Upper lobe of left lung (tissue), 6 donors: ENCODE results near the gene ZNF57. TPM values are rescaled to one million over a fixed set of nuclear protein-coding genes. Genes with fewer than 3 reads are reported as not detected.
"Not testable (repeated sequence)": the region's sequence is repeated elsewhere in the genome, so short reads cannot be mapped to it uniquely, and the experiment has no call there.

Experiments
- ATAC-seq, 2 donors: fragments of 200-7000 bp; cut with Tn5 transposase; one replicate each; pipeline ENCODE4 v1.9.1; 2022; ENCODE audit warnings: mild to moderate bottlenecking in 2 of 2, moderate library complexity in 2 of 2; ENCODE audit not compliant: low FRiP score in 2 of 2
- DNase-seq, 2 donors: peaks; one replicate each; pipeline ENCODE4 v3.0.0-alpha.2; 2019 to 2020
- H3K27ac ChIP-seq, 4 donors: fragments of 200-600 bp; sonication (generic); one replicate each; pipeline ENCODE4 v1.5.1; 2016 to 2019
- H3K27me3 ChIP-seq, 4 donors: fragments of 200-600 bp; sonication (generic); one replicate each; pipeline ENCODE4 v1.5.1; 2017 to 2019
- H3K36me3 ChIP-seq, 4 donors: fragments of 200-600 bp; sonication (generic); one replicate each; pipeline ENCODE4 v1.5.1; 2016 to 2019
- H3K4me1 ChIP-seq, 4 donors: fragments of 200-600 bp; sonication (generic); one replicate each; pipeline ENCODE4 v1.5.1; 2018 to 2019
- H3K4me3 ChIP-seq, 4 donors: fragments of 200-600 bp; sonication (generic); one replicate each; pipeline ENCODE4 v1.5.1; 2017 to 2019; ENCODE audit warnings: mild to moderate bottlenecking in 2 of 4, moderate library complexity in 1 of 4
- H3K9me3 ChIP-seq, 4 donors: fragments of 200-600 bp; sonication (generic); one replicate each; pipeline ENCODE4 v1.5.1; 2018 to 2019
- EP300 ChIP-seq, 4 donors: sonication (generic); formaldehyde crosslinking; IDR thresholded peaks; one replicate each; pipeline ENCODE4 v1.5.1; 2017; ENCODE audit warnings: antibody characterized with exemption in 4 of 4, control low read depth in 2 of 4
- POLR2A ChIP-seq, 4 donors: fragments of 450-650 bp; IDR thresholded peaks; one replicate each; pipeline ENCODE4 v1.5.1; 2016 to 2017; ENCODE audit warnings: antibody characterized with exemption in 4 of 4, mild to moderate bottlenecking in 2 of 4
- POLR2AphosphoS5 ChIP-seq, 2 donors: sonication (generic); formaldehyde crosslinking; IDR thresholded peaks; one replicate each; pipeline ENCODE4 v1.5.1; 2017; ENCODE audit warnings: antibody characterized with exemption in 2 of 2
- WGBS, 2 donors: methylation state at CpG; one replicate each; pipeline ENCODE4 v1.1.5; 2017 to 2018; 5-methylcytosine and 5-hydroxymethylcytosine counted together
- total RNA-seq, 6 donors: library from RNA; depleted of rRNA in 4 of 6; stranded (reverse); fragments of >200 nt in 4 of 6; gene quantifications; one replicate each; pipeline versions ENCODE4 v1.1.0 to v1.2.1, GENCODE V29; 2016 to 2021
- TF ChIP-seq, protein P1 (sequence below), 6 experiments: fragments of 450-650 bp in 4 of 6; fragments of 200-600 bp in 2 of 6; sonication (generic) in 2 of 6; IDR thresholded peaks; one replicate each; pipeline ENCODE4 v1.5.1; 2016 to 2019; ENCODE audit warnings: antibody characterized with exemption in 6 of 6
- donor health status: DM: no; HTN: no; CAD: no; lungs with moderate emphysema.
- donor health status: DM: no; HTN: yes; CAD: no; lungs with severe emphysema.

The ZNF57 gene
- total RNA-seq, 6 donors from 2014 or later = 5.2 to 9.8 (median 6.1) TPM

DNA sequence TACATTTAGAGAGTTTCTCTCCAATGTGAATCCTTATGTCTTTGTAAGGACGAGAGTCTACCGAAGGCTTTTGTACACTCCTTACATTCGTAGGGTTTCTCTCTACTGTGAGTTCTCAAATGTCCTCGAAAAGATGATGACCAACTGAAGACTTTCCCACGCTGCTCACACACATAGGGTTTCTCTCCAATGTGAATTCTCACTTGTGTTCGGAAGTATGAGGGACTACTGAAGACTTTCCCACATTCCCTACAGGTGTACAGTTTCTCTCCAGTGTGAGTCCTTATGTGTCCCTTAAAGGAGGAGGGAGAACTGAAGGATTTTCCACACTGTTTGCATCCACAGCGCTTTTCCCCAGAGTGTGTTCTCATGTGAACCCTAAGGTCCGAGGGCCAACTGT is 4.0 kb upstream of the ZNF57 start:
- TF ChIP-seq EP300 (IDR thresholded peaks at IDR 0.05) = no peak
- TF ChIP-seq, protein P1, sequence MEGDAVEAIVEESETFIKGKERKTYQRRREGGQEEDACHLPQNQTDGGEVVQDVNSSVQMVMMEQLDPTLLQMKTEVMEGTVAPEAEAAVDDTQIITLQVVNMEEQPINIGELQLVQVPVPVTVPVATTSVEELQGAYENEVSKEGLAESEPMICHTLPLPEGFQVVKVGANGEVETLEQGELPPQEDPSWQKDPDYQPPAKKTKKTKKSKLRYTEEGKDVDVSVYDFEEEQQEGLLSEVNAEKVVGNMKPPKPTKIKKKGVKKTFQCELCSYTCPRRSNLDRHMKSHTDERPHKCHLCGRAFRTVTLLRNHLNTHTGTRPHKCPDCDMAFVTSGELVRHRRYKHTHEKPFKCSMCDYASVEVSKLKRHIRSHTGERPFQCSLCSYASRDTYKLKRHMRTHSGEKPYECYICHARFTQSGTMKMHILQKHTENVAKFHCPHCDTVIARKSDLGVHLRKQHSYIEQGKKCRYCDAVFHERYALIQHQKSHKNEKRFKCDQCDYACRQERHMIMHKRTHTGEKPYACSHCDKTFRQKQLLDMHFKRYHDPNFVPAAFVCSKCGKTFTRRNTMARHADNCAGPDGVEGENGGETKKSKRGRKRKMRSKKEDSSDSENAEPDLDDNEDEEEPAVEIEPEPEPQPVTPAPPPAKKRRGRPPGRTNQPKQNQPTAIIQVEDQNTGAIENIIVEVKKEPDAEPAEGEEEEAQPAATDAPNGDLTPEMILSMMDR (IDR thresholded peaks at IDR 0.05) = no peak
- no peak for TF ChIP-seq POLR2AphosphoS5 (IDR thresholded peaks at IDR 0.05)
- TF ChIP-seq POLR2A (IDR thresholded peaks at IDR 0.05) = no peak
- no peak overlapping the region for H3K27ac ChIP-seq
- H3K27me3 ChIP-seq = no peaks in the 10 kb centered on the region
- 76 to 82% methylated on average over 8 of the region's 8 CpGs for WGBS, 2 donors
- peaks cover 4 to 18% (median 9%) of the 10 kb centered on the region in 4 donors for H3K9me3 ChIP-seq
- H3K4me3 ChIP-seq = no peak overlapping the region
- peaks cover 3 to 8% (median 5%) of the 10 kb centered on the region in 4 donors for H3K4me1 ChIP-seq
- ATAC-seq (no peak), DNase-seq (no peak)
- no peaks in the 10 kb centered on the region for H3K36me3 ChIP-seq

DNA sequence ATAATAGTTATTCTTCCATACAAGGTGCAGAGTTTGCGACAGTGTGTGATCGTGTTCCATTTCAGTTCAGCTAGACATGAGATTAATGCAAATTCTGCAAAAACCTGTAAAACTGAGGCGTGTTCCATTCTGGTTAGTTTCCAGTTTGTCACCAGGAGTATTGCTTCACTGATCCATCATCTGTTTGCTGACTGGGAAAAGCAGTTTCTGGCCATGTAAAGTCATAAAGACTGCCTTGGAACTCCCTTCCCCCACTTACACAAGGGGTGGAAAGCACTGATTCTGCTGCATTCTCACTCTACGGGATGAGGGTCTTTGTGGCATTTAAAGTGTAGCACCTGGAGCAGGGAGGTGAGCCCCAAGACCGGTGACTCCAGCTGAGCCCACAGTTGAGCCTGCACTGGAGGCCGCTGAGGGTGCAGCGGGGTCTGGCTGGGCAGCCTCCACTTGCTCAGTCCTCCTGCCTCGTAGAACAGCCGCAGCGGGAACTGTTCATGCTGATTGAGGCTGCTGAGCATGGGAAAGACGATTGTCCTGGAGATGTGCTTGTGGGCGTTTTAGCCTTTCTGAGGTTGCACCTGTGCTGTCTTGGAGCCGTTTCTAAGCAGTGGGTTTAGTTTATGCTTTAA is 2.0 kb downstream of the ZNF57 start:
- no peaks in the 10 kb centered on the region for H3K36me3 ChIP-seq
- TF ChIP-seq EP300 (IDR thresholded peaks at IDR 0.05) = no peak
- TF ChIP-seq POLR2A (IDR thresholded peaks at IDR 0.05) = no peak
- TF ChIP-seq POLR2AphosphoS5 (IDR thresholded peaks at IDR 0.05) = no peak
- TF ChIP-seq, protein P1 (IDR thresholded peaks at IDR 0.05) = no peak
- H3K4me1 ChIP-seq = peaks cover 11 to 24% (median 13%) of the 10 kb centered on the region in 4 donors
- no peak for ATAC-seq
- H3K9me3 ChIP-seq = no peaks in the 10 kb centered on the region
- 83 to 88% methylated on average over 8 to 13 of the region's 13 CpGs for WGBS, 2 donors
- peak overlapping the region in 1 of 4 donors; percentile 88 for H3K27ac ChIP-seq
- no peak overlapping the region for H3K4me3 ChIP-seq
- no peaks in the 10 kb centered on the region for H3K27me3 ChIP-seq
- no peak for DNase-seq

DNA sequence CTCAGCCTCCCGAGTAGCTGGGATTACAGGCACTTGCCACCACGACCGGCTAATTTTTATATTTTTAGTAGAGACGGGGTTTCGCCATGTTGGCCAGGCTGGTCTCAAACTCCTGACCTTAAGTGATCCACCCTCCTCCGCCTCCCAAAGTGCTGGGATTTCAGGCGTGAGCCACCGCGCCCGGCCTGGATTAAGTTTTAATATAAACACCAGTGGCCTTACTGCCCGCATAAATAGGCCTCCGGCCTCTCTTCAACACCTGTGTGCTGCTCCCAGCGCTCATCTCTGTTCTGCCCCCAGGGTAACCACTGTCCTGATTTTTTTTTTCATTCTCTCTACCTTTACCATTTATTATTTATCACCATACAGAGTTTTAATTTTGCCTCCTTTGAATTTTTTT is 2.6 kb downstream of the ZNF57 start:
- H3K4me3 ChIP-seq, DNase-seq, H3K27ac ChIP-seq, H3K27me3 ChIP-seq, H3K36me3 ChIP-seq, H3K9me3 ChIP-seq, ATAC-seq: not testable (repeated sequence)
- peaks cover 11 to 24% (median 13%) of the 10 kb centered on the region in 4 donors for H3K4me1 ChIP-seq
- WGBS, 2 donors = 88 to 93% methylated on average over 13 of the region's 13 CpGs

DNA sequence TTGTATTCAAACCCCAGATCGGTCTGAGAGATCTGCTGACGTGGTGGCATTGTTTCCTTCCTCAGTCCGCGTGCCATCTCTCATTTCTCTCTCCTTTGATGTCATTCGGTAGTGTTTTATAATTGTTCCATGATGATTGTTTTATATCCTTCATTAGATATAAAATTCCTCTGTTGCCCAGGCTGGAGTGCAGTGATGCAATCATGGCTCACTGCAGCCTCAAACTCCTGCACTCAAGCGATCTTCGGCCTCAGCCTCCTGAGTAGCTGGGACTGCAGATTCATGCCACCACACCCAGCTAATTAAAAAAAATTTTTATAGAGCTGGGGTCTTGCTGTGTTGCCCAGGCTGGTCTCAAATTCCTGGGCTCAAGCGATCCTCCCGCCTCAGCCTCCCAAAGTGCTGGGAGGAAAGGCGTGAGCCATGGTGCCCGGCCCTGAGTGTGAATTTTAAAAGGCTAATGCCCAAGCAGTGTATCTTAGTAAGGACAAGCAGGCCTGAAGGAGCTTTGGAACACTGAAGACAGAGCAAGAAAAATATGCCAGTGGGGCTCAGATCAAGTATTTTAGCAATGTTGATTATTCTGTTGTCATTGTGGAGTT is 5.3 kb downstream of the ZNF57 start:
- no peak for DNase-seq
- no peak for TF ChIP-seq POLR2AphosphoS5 (IDR thresholded peaks at IDR 0.05)
- no peak for TF ChIP-seq POLR2A (IDR thresholded peaks at IDR 0.05)
- no peak for TF ChIP-seq EP300 (IDR thresholded peaks at IDR 0.05)
- TF ChIP-seq, protein P1 (IDR thresholded peaks at IDR 0.05) = no peak
- no peak for ATAC-seq

DNA sequence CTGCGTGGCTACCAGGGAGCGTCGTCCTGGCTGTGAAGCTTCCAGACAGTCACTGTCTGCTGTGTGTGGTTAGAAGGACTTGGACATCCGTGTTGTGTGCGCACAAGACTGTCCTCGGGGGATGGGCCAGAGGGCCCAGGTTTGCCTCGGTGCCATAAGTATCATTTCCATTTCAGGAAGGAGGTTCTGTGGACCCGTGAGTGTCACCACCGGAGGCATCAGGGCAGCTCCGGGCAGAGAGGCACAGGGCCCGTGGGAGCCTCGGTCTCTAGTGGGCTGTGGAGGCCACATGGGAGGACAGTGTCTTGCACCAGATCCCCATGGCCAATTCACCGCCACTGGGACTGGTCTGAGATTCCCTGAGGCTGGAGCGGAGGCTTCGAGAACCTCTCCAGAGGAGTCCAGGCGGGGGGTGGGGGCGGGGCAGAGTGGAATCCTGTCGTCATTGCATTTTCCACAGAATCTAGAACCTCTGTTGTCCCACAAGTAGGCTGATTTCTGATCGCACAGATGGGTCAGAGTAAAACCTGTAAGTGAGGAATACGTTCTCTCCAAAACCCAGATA is 6.0 kb downstream of the ZNF57 start:
- no peak for DNase-seq
- Histone ChIP-seq H3K27me3 (no peaks in the 10 kb centered on the region), H3K4me3 (no peak overlapping the region), H3K36me3 (no peaks in the 10 kb centered on the region), H3K27ac (no peak overlapping the region), H3K4me1 (peaks cover 6 to 16% (median 8%) of the 10 kb centered on the region in 4 donors), H3K9me3 (no peaks in the 10 kb centered on the region)
- ATAC-seq = no peak
- no peak for TF ChIP-seq POLR2A (IDR thresholded peaks at IDR 0.05)
- TF ChIP-seq, protein P1 (IDR thresholded peaks at IDR 0.05) = no peak
- no peak for TF ChIP-seq POLR2AphosphoS5 (IDR thresholded peaks at IDR 0.05)
- no peak for TF ChIP-seq EP300 (IDR thresholded peaks at IDR 0.05)
- WGBS, 2 donors = 92 to 95% methylated on average over 15 to 19 of the region's 20 CpGs

More for the DNA sequence above, 5.3 kb downstream of the ZNF57 start:
- no peaks in the 10 kb centered on the region for H3K27me3 ChIP-seq
- H3K4me1 ChIP-seq = peaks cover 11 to 23% (median 13%) of the 10 kb centered on the region in 4 donors
- H3K36me3 ChIP-seq = no peaks in the 10 kb centered on the region
- no peak overlapping the region for H3K4me3 ChIP-seq
- no peaks in the 10 kb centered on the region for H3K9me3 ChIP-seq
- WGBS, 2 donors = 79 to 85% methylated on average over 11 of the region's 11 CpGs
- H3K27ac ChIP-seq = no peak overlapping the region
